NCI-H2029 treated with DMSO at 0.1 percent for 48 hours (cell line): ENCODE data around the gene AFF4.
"Not testable (repeated sequence)": the region's sequence is repeated elsewhere in the genome, so short reads cannot be mapped to it uniquely, and the experiment has no call there.

ENCODE experiments used
- DNase-seq: peaks from one replicate; lab custom pipeline; 2025; lab: John Stamatoyannopoulos, UW

Gene AFF4

GRCh38 chr5:132963171-132964104, at the start of gene AFF4:
Gene AFF4 (minus strand): TSS chr5:132963634. CDS start chr5:132937189, 26,445 bp downstream.
- DNase-seq, result peak; percentile 64

- not testable (repeated sequence) for DNase-seq
Observed at GRCh38 chr5:133008455-133008854, 45.0 kb upstream of the AFF4 start.

GRCh38 chr5:133006653-133007052, 43.2 kb upstream of the AFF4 start:
- DNase-seq, result no peak

GRCh38 chr5:132999246-132999645, 35.8 kb upstream of the AFF4 start:
- DNase-seq, result no peak

GRCh38 chr5:132998556-132998955, 35.1 kb upstream of the AFF4 start:
- DNase-seq, result no peak

- no peak for DNase-seq
Observed at GRCh38 chr5:132996307-132996706, 32.9 kb upstream of the AFF4 start.

GRCh38 chr5:132987531-132988408, 24.3 kb upstream of the AFF4 start:
- DNase-seq, result no peak

GRCh38 chr5:132982971-132983370, 19.5 kb upstream of the AFF4 start:
- DNase-seq, result not testable (repeated sequence)

- no peak for DNase-seq
Observed at GRCh38 chr5:132981288-132981687, 17.9 kb upstream of the AFF4 start.

- DNase-seq, result no peak
Observed at GRCh38 chr5:132979976-132980375, 16.5 kb upstream of the AFF4 start.

GRCh38 chr5:132979367-132979940, 16.0 kb upstream of the AFF4 start:
- no peak for DNase-seq

- DNase-seq, result no peak
Observed at GRCh38 chr5:132976852-132977251, 13.4 kb upstream of the AFF4 start.

- not testable (repeated sequence) for DNase-seq
Observed at GRCh38 chr5:132972436-132972828, 9.0 kb upstream of the AFF4 start.

- DNase-seq, result no peak
Observed at GRCh38 chr5:132971483-132972435, 8.3 kb upstream of the AFF4 start.

- no peak for DNase-seq
Observed at GRCh38 chr5:132965120-132965519, 1.7 kb upstream of the AFF4 start.

- peak; percentile 13 for DNase-seq
Observed at GRCh38 chr5:132962429-132963021, 909 bp downstream of the AFF4 start.

- DNase-seq, result peak; percentile 16
Observed at GRCh38 chr5:132961887-132962286, 1.5 kb downstream of the AFF4 start.

GRCh38 chr5:132961123-132961815, 2.2 kb downstream of the AFF4 start:
- DNase-seq, result not testable (repeated sequence)

- DNase-seq, result not testable (repeated sequence)
Observed at GRCh38 chr5:132956166-132956799, 7.2 kb downstream of the AFF4 start.

- DNase-seq, result no peak
Observed at GRCh38 chr5:132953710-132954109, 9.7 kb downstream of the AFF4 start.
